ENCODE results near the gene FNBP1.

FNBP1 gene

DNA sequence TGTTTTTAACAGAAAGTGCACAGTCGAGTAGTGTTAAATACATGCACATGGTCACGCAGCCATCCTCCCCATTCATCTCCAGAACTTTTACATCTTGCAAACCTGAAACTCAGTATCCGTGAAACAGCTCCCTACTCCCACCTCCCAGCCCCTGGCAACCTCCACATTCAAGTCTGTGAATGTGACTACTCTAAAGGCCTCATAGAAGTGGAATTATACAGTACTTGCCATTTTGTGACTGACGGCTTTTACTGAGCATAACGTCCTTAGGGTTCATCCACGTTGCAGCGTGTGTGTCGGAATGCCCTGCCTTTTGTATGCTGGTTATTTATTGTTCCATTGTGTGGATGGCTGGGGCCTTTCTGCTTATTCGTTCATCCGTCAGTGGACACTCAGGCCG lies 171.9 kb downstream of the FNBP1 start:
- no peak for FAIRE-seq

DNA sequence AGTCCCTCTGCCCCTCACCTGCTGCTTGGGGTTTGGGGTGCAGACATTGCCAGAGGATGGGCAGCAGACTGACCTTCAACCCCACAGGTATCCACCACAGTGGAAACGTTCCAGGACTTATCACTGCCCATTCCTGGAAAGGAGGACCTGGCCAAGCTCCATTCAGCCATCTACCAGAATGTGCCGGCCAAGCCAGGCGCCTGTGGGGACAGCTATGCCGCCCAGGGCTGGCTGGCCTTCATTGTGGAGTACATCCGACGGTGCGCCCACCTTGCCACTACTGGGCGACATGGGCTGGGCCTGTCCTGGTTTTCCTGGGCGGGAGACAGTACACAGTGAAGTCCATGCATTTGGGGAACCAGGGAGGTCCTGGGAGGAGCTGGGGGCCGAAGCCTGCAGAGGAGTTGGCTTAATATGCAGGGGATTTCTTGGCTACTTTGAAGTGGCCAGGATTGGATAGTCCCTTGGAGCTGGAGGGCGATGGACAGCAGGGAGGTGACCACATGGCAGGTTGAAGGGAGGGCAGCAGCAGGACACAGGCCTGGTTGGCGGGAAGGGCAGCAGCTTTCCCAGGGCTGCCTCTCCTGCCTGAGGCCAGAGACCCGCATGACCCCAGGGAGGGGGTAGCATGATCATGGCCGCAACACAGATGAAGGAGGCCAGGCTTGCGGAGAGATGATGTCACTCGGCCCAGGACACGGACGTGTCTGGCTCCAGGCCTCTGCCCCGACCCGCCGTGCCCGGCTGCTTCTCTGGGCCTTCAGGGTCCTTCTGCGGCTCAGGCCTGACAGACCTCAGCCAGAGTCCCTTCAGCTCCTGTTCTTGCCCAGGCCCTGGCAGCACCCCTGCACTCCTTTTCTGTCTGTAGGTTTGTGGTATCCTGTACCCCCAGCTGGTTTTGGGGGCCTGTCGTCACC lies 173.1 kb downstream of the FNBP1 start:
- no peak for FAIRE-seq

DNA sequence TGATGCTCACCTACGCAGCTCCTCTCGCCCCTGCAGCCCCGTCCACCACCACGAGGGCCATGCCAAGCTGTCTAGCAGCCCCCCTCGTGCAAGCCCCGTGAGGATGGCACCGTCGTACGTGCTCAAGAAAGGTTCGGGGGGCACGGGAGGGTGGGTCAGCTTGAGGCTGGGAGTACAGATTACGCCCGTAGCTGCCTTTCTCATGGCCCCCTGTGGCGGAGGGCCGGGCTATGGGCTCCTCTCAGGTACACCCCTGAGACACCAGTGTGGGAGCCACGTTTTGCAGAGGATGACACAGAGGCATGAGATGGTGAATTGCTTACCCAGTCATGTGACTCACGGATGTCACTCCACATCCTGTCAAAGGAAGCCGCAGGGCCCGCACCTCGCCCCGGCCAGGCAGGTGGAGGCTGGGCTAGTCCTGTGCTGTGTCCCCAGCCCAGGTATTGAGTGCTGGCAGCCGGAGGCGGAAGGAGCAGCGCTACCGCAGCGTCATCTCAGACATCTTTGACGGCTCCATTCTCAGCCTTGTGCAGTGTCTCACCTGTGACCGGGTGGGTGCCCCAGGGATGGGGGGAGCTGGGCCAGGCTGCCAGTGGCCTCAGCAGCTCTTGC lies 174.0 kb downstream of the FNBP1 start:
- FAIRE-seq = no peak

DNA sequence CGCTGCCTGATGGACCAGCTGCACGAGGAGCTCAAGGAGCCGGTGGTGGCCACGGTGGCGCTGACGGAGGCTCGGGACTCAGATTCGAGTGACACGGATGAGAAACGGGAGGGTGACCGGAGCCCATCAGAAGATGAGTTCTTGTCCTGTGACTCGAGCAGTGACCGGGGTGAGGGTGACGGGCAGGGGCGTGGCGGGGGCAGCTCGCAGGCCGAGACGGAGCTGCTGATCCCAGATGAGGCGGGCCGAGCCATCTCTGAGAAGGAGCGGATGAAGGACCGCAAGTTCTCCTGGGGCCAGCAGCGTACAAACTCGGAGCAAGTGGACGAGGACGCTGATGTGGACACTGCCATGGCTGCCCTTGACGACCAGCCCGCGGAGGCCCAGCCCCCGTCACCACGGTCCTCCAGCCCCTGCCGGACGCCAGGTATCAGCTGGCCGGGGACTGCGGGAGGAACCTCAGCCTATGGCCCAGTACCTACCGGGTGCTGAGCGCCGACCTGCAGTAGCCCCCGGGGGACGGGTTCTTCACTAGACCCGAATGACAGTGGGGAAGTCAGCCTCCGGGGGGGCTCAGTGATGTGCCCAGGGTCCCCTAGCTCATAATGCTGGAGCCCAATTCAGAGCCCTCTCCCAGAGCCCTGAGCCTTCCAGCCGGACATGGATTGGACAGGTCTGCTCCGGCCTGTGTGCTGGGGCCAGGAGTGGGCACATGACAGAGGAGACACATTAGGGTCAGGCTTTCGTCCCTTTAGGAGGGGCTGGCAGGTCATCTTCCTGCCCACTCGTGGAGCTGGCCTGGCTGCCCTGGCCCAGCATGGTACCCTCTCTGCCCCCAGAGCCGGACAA lies 174.7 kb downstream of the FNBP1 start:
- no peak for FAIRE-seq

DNA sequence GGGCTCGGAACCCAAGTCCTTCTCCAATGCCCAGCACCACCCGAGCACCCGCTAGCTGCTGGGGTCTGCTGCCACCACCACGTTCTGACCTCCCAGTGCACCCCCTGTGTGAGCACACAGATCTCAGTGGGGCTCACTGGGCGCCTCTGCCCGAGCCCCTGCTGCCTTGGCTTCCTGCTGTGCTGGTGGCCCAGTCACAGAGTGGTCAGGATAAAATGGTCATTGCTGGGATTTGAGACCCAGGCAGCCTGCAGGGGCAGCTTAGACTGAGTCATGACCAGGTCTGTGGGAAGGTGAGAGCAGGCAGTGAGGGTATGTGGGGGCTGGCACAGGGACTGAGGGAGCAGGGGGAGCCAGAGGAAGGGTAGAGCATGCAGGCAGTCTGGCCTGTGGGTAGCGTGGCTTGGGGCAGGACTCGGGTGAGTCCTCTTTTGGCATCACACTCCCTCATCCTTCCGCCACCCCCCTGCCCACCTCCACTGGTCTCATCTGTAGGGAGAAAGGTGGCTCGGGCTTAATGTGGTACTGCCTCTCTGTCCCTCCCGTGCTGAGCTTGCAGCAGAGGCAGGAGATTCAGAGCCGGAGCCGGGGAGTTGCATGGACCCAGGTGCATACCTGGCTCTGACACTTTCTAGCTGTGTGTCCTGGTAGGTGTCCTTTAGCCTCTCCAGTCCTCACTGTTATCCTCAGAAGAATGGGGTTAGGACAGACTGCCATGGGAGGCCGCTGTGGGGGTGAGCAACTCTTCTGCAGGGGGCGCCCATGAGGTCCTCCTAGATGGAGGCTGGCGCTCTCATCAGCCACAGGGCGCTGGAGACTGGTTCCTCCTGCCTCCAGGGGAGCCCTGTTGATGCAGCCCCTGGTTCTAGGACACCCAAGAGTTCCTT lies 175.6 kb downstream of the FNBP1 start:
- no peak for FAIRE-seq

DNA sequence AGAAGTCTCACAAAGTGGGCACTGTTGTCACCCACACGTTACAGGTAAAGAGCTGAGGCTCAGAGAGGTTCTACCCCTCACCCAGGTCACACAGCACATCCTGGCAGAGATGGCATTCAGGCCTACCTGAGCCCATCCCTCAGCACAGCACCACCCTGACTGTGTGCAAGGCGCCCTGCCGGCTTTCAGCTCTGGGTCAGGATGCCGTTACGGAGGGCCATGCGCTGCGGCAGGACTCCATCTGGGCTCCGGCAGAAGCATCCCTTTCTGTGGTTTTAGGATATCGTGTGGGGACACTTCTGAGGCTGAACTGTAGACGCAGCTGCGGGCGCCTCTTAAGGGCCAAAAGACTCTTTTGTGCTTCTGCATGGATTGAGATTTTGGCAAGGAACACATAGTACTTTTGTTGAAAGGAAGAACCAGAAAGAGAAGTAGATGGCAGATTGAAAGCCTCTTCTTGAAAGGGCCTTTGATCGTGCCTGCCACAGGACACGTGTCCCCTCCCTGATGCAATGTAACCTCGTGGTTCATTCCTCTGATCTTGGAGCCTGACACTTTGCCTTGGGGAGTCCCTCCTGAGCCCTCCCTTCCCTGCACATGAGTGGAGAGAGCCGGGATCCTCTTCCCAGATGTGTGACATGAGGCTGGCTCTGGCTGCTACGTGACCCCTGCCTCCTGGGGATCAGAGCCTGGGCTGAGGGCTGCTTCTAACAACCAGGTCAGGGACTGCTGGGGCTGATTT lies 176.4 kb downstream of the FNBP1 start:
- no peak for FAIRE-seq

DNA sequence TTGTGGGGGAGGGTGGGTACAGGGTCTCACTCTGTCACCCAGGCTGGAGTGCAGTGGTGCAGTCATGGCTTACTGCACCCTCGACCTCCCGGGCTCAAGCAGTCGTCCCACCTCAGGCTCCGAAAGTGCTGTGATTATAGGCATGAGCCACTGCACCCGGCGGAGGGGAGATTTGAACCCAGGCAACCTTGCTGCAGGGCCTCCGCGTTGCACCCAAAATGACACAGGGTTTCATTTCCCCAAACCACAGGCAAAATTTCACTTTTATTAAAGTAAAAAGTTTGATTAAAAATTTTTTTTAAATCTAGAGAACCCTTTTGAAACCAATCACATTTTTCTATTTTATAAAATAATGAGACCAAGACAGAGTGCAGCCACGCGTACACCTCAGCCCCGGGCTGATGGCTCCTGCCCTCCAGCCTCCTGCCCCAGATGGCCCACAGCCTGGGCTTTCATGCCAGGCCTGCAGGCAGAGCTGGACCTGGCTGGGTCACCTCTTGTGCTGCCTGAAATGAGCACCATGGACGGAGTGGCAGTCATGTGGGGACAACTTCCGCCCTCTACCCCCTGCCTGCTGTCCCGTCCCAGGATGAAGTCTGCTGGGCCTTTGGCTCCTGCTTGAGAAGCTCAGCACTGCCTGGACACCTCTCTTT lies 177.2 kb downstream of the FNBP1 start:
- FAIRE-seq = no peak

DNA sequence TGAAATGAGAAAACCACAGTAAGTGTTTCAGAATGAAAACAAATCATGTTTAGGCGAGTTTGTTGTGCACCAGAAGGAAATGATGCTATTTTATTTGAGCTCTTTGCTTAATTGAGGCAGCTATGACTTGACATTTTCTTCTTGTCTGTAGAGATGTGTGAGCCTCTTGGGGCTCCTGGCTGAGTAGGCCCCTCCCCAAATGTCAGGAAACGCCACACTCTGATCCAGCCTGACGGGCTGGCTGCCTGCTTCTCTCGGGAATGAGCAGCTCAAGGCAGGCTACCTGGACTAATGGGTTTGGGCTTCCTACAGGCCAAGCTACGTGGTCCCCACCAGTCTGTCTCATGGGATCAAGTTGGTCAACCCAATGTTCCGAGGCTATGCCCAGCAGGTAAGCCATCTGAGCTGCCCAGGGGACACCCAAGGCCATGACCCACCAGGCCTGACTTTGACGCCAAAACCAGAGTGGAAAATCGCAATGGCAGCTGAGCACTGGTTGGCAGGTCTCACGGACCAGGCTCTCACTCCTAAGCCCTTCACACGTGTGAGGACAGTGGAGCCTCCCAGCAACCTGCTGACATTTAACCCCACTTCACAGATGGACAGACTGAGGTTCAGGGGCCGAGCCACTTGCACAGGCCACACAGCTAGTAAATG lies 177.9 kb downstream of the FNBP1 start:
- FAIRE-seq = no peak

DNA sequence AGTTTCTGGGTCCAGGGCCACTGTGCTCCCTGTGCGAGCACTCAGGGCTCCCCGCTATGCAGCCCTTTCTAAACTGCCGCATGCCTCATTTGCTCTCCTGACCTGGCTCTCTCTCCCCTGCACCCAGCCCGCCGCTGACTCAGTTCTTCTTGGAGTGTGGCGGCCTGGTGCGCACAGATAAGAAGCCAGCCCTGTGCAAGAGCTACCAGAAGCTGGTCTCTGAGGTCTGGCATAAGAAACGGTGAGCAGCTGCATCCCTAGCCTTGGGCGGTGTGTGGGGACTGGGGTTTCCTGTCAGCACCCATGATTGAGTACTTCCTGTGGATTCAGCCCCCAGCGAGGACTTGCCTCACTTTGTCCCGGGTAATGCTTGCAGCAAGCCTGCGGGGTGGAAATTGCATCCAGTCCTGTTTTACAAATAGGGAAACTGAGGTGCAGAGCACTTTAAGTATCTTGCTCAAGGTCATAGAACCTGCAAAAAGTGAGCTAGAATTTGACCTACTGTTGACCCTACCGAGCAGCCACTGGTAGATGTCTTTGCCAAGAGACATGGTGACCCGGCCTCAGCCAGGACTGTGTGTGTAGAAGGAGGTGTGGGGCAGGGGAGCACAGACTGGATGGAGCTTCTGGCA lies 179.8 kb downstream of the FNBP1 start:
- no peak for FAIRE-seq

DNA sequence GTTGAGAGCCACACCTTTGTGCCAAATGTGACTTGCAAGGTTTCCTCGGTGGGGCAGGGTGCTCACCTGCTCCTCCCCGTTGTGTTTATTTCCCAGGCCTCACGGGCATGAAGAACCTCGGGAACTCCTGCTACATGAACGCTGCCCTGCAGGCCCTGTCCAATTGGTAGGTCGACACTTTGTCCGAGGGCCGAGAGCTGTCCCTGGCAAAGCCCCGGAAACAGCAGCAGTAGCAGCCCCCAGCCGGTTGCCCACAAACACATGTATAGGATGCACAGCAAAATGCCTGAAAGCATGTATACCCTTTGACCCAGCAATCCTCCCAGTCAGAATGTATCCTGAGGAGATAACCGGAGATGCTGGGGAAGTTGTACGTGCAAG lies 181.6 kb downstream of the FNBP1 start:
- no peak for FAIRE-seq

DNA sequence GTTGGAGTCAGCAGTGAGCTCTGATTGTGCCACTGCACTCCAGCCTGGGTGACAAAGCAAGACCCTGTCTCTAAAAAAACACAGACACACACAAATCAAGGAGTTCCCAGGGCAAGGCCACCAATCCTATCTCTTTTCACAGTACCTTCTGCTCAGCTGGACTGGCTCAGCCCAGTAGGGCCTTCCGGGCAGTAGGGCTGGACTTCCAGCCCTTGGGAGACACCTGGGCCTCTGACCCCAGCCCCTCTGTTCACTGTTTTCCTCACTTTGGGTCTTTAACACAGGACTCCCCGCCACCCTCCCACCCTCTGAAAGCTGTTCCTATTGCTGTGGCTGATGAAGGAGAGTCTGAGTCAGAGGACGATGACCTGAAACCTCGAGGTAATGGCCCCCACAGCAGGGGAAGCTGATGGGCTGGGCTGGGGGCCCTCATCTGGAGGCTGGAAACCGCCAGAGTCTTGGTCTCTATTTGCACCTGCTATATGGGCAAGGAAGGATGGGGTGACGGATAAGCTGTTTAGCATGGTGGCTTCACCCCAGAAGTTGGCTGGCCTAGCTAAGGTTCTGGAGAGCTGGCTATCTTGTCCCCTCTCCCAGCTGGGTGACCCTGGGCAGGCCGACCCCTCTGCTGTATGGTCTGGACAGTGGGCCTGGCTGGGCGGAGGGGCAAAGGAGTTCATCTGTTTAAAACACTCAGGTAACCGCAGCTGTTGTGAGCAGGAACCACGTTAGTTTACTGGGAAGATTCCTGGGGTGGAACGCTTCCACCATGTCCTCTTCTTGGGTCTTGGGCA lies 182.1 kb downstream of the FNBP1 start:
- no peak for FAIRE-seq

DNA sequence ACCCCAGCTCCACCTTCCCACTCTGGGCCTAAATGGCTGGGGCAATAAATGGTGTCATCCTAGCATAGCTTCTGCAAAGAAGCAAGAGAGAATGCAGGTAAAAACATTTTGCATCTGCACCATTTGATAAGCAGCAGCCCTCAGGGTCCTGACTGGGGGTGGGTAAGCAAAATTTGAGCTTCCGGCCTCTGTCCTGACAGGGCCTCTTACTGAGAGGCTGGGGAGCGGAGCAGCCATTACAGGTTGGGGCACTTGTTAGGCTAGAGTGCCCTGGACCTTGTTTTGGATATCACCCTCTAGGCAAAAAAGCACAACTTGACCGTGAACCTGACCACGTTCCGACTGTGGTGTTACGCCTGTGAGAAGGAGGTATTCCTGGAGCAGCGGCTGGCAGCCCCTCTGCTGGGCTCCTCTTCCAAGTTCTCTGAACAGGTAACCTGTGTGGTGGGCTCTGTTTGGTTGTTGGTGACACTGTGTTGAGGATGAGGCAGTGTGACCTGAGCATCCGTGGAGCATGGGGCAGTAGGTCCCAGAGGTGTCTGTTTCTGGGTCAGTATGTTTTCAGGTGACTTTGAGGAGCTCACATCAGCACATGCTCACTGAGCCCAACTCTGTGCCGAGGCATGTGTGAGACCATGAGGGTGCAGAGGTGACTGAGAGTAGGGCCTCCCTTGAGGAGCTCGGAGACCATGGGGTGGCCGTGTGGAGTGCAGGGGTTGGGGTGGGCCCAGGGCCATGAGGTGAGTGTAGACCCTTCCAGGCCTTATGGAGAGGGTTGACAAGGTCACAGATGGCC lies 184.6 kb downstream of the FNBP1 start:
- FAIRE-seq = no peak

DNA sequence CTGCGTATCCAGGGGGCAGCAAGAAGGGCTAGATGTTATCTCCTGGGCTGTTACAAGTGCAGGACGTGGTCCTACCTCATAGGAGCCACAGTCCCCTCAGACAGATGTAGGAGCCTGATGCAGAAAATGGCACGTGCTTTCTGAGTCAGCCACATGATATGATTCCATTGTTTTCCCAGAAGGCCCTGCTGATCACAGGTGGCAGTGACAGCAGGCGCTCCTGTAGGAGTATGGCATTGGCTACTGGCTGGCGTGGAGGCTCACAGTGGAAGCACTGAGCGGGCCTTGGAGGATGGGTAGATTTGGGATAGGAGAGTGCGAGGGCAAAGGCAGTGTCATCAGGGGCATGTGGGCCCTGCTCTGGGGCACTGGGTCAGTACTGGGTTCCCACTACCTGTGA lies 185.8 kb downstream of the FNBP1 start:
- no peak for FAIRE-seq

DNA sequence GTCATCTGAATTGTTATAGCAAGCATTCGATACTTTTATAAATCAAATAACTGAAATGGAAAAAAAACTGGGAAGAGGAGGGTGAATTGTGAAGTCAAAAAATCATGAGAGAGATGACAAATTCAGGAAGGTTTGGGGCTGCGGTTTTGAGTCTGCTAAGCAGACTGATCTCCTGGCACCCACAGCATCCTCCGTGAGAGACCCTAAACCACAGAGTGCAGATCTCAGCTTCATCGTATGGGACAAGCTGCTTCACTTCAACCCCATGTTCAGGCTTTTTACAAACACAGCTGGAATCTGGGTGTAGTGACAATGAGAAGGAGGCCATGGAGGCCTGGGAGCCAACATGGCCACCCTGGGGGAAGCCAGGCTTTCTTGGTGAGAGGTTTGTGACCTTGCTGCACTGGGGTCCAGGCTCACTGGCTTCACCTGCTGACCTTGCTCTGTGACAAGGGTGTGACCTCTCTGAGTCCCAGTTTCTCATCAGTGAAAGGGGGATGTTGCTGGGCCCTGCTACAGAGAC lies 188.3 kb downstream of the FNBP1 start:
- FAIRE-seq = no peak

DNA sequence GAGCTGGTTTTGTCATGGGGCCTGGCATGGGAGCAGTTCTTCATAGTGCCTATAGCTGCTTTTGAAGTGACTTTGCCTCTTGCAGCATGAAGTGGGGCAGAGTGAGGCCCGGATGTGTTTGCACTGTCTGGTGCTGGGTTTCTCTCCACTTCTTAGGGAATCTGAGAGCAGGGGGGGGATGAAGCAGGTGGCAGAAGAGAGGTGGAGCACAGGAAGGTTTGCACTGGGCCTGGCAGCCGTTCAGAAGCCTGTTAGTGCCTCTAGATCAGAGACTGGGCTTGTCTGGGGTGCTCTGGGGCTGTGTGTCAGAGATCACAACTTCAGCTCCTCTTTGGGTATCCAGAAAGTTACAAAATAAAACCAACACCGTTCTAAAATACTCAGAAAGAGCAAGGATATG lies 189.4 kb downstream of the FNBP1 start:
- no peak for FAIRE-seq

DNA sequence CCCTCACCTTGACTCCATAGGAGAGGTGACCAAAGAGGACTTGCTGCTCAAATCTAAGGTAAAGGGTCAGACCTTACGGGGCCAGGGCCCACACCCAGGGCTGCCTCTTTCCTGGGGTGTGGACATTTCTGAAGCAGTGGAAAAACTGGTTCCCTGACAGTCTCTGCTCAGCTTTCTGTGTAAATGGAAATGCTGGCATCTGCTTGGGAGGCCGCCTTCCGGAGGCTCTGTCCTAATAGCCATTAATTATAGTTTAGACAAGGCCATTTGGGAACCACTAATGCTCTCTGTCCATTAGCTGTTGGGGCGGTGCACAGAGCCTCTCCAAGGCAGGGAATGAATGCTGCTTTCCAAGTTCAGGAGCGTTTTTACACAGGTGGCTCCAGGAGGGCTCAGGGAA lies 190.4 kb downstream of the FNBP1 start:
- FAIRE-seq = no peak

DNA sequence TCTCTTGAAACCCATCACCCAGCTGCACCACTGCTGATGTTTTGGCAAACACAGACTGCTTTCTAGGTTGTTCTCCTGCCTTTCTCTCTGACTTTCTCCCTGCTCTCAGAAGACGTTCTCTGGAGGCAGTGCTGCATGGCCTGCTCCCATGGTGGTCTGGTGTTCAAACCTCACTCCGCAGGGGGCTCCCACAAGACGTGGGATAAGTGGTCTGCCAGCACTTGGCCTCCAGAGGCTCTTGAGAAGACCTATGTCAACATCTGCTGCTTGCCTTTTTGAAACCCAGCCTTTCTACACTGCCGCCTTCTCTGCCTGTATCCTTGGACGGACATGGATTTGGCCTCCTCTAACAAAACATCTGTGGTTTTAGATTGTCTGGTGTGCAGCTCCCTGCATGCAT lies 191.2 kb downstream of the FNBP1 start:
- no peak for FAIRE-seq
